Measurements from ENCODE around the gene ZFP14.
A peak's percentile ranks its signal among the peaks of the same experiment; 100 is the strongest.

ZFP14 gene

DNA sequence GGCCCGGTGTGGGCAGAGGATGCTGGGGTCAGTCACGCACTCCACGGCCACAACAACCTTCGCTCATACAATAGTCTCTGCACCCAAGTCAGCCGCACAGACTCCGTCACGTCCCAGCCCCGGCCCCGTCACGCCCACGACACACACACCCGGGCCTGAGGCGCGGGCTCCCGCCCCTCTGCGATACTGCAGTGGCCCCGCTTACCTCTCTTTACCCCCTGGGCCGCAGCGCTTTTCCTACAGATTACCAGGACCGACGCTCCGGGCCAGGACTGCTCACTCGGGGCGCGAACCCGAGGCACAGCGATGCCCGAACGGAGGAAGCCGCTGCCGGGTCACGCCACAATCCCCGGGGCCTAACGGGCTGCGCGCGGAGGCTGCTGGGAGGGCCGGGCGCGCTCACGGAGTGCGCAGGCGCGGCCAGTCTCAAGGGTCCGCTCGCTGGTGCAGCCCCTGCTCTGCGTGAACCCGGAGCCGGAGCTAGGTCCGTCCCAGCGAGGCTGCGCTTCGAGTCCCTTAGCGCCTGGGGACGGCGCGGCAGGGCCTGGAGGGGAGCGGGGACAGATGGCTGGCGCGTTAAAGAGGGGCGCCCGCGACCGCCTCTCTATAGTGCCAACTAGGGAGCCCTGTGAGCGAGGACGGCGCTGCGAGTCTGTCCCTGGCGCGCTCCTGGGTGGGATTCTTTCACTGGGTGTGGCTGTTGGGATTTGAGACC lies 39.4 kb upstream of the ZFP14 start, which contains the start of gene ZFP82:
Gene ZFP82, minus strand, starts transcription at position 358 of the 715 bp plus-strand sequence. CDS start 8,855 bp downstream, outside the sequence.
- TF ChIP-seq, protein P1, sequence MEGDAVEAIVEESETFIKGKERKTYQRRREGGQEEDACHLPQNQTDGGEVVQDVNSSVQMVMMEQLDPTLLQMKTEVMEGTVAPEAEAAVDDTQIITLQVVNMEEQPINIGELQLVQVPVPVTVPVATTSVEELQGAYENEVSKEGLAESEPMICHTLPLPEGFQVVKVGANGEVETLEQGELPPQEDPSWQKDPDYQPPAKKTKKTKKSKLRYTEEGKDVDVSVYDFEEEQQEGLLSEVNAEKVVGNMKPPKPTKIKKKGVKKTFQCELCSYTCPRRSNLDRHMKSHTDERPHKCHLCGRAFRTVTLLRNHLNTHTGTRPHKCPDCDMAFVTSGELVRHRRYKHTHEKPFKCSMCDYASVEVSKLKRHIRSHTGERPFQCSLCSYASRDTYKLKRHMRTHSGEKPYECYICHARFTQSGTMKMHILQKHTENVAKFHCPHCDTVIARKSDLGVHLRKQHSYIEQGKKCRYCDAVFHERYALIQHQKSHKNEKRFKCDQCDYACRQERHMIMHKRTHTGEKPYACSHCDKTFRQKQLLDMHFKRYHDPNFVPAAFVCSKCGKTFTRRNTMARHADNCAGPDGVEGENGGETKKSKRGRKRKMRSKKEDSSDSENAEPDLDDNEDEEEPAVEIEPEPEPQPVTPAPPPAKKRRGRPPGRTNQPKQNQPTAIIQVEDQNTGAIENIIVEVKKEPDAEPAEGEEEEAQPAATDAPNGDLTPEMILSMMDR (IDR thresholded peaks at IDR 0.05), result no peak
- Histone ChIP-seq H3K4me1 (ENCODE audit: control insufficient read depth in 1 of 2, insufficient read depth in 1 of 2, low read depth in 1 of 2, low read length in 1 of 2) (peaks cover 12 to 15% of the 10 kb centered on the region in 2 experiments), H3K27me3 (peaks cover 52% of the 10 kb centered on the region), H3K36me3 (no peaks in the 10 kb centered on the region), H3K27ac (no peak within 1 kb of the TSS), H3K9me3 (peaks cover 12% of the 10 kb centered on the region), H3K4me3 (ENCODE audit: low read depth in 1 of 2, low read length in 1 of 2) (peak within 1 kb of the TSS; percentile 69 to 72)

DNA sequence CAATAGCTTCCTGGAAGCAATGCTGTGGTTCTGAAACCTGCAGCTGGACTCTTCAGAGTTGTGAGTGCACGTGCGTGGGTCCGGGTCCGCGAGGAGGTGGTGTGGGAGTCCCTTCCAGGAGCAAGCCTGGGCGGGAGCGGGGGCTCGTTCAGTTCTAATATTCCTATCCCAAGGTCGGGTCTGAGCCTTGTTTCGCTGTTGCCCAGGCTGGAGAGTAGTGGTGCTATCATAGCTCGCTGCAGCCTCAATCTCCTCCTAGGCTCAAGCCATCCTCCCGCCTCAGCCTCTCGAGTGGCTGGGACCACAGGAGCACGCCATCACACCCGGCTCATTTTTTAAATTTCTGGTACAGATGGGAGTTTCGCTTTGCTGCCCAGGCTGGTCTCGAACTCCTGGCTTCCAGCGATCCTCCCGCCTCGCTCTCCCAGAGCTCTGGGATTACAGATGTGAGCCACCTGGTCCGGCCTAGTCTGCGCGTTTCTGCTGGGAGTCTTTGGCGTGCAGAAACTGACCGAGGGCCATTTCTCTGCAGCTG lies 38.8 kb upstream of the ZFP14 start:
- Histone ChIP-seq H3K27ac (no peak overlapping the region), H3K4me3 (ENCODE audit: low read depth in 1 of 2, low read length in 1 of 2) (peak overlapping the region; percentile 69 to 72), H3K4me1 (ENCODE audit: control insufficient read depth in 1 of 2, insufficient read depth in 1 of 2, low read depth in 1 of 2, low read length in 1 of 2) (peaks cover 12 to 15% of the 10 kb centered on the region in 2 experiments), H3K36me3 (no peaks in the 10 kb centered on the region), H3K9me3 (peaks cover 12% of the 10 kb centered on the region), H3K27me3 (peaks cover 45% of the 10 kb centered on the region)
- TF ChIP-seq, protein P1 (IDR thresholded peaks at IDR 0.05), result no peak

GRCh38 chr19:36409841-36410240 lies 30.8 kb upstream of the ZFP14 start:
- H3K36me3 ChIP-seq, result no peaks in the 10 kb centered on the region
- H3K4me3 ChIP-seq (ENCODE audit: low read depth in 1 of 2, low read length in 1 of 2), result no peak overlapping the region
- no peak overlapping the region for H3K27ac ChIP-seq
- H3K27me3 ChIP-seq, result no peaks in the 10 kb centered on the region
- no peaks in the 10 kb centered on the region for H3K4me1 ChIP-seq (ENCODE audit: control insufficient read depth in 1 of 2, insufficient read depth in 1 of 2, low read depth in 1 of 2, low read length in 1 of 2)
- TF ChIP-seq, protein P1 (IDR thresholded peaks at IDR 0.05), result no peak
- peaks cover 8% of the 10 kb centered on the region for H3K9me3 ChIP-seq

DNA sequence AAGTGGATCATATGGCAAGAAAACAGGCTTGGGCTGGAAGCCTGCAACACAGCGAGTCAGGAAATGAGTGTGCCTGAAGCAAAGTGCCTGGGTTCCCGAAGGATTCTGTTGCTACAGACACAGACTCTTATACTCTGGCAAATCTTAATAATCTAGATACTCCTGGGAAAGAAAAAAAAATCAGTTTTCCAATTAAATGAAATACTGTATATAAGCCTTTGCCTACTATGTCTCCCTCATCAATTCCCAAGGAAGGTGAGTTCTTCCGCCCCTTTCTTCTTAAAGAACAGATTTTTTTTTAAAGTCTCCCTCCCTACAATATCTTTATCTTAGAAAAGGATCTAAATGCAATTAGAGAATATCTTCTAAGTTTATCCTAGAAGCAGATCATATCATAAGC lies 29.1 kb upstream of the ZFP14 start:
- Histone ChIP-seq H3K27ac (no peak overlapping the region), H3K9me3 (peaks cover 8% of the 10 kb centered on the region), H3K27me3 (no peaks in the 10 kb centered on the region), H3K4me1 (ENCODE audit: control insufficient read depth in 1 of 2, insufficient read depth in 1 of 2, low read depth in 1 of 2, low read length in 1 of 2) (no peaks in the 10 kb centered on the region), H3K4me3 (ENCODE audit: low read depth in 1 of 2, low read length in 1 of 2) (no peak overlapping the region), H3K36me3 (peaks cover 10% of the 10 kb centered on the region)
- TF ChIP-seq, protein P1 (IDR thresholded peaks at IDR 0.05), result no peak

GRCh38 chr19:36404498-36404897 lies 25.5 kb upstream of the ZFP14 start:
- H3K27me3 ChIP-seq, result no peaks in the 10 kb centered on the region
- no peak overlapping the region for H3K4me3 ChIP-seq (ENCODE audit: low read depth in 1 of 2, low read length in 1 of 2)
- H3K9me3 ChIP-seq, result peaks cover 8% of the 10 kb centered on the region
- TF ChIP-seq, protein P1 (IDR thresholded peaks at IDR 0.05), result no peak
- H3K4me1 ChIP-seq (ENCODE audit: control insufficient read depth in 1 of 2, insufficient read depth in 1 of 2, low read depth in 1 of 2, low read length in 1 of 2), result no peaks in the 10 kb centered on the region
- H3K36me3 ChIP-seq, result peaks cover 10% of the 10 kb centered on the region
- no peak overlapping the region for H3K27ac ChIP-seq

All from neutrophil (primary cell).